Activated CD4-positive, alpha-beta T cell treated with anti-CD3 and anti-CD28 coated beads for 36 hours (primary cell): Measurements from ENCODE around the gene MED6. TPM values are rescaled to one million over a fixed set of nuclear protein-coding genes. Genes with fewer than 3 reads are reported as not detected.

Experiments
- ATAC-seq: fragments of 200-7000 bp; cut with Tn5 transposase; one replicate; pipeline ENCODE4 v1.10.0; 2021; ENCODE audit warnings: mild to moderate bottlenecking, moderate library complexity
- CTCF ChIA-PET: fragments of 350-600 bp; sonication (Branson Sonifier 250); formaldehyde crosslinking; loops from one replicate; lab custom pipeline; 2021; ENCODE audit warnings: antibody characterized with exemption; lab: Charles Lee
- POLR2A ChIA-PET: fragments of 350-600 bp; sonication (Branson Sonifier 250); formaldehyde crosslinking; loops from one replicate; lab custom pipeline; 2021; ENCODE audit warnings: antibody characterized with exemption, inconsistent platforms; lab: Charles Lee
- DNase-seq: peaks from one replicate; pipeline ENCODE4 v3.0.0-alpha.2; 2020
- H3K27ac Mint-ChIP-seq: one replicate; pipeline ENCODE4 v1.8.0; 2021; ENCODE audit warnings: mixed read lengths
- H3K27me3 Mint-ChIP-seq: one replicate; pipeline ENCODE4 v1.8.0; 2021; ENCODE audit warnings: mixed read lengths
- H3K36me3 Mint-ChIP-seq: one replicate; pipeline ENCODE4 v1.8.0; 2021; ENCODE audit warnings: low read depth, mixed read lengths
- H3K4me1 Mint-ChIP-seq: one replicate; pipeline ENCODE4 v1.8.0; 2021; ENCODE audit warnings: mixed read lengths
- H3K4me3 Mint-ChIP-seq: one replicate; pipeline ENCODE4 v1.8.0; 2021; ENCODE audit warnings: mild to moderate bottlenecking, moderate library complexity, mixed read lengths
- H3K9me3 Mint-ChIP-seq: one replicate; pipeline ENCODE4 v1.8.0; 2021; ENCODE audit warnings: low read depth, mixed read lengths
- intact Hi-C, 2 experiments: fragments of 100-400 bp; cut with DNase I in 1 of 2; cut with micrococcal nuclease in 1 of 2; formaldehyde crosslinking; loops; one replicate each; pipeline versions ENCODE4 v1.14.2 to v1.15.1; 2022 to 2024; cut with DNase I, micrococcal nuclease
- total RNA-seq, 2 experiments: library from RNA; stranded (reverse); gene quantifications; one replicate each; pipeline ENCODE4 v1.2.3, GENCODE V29; 2021

The MED6 gene
- total RNA-seq, 2 experiments from 2014 or later = 51.2 to 56.1 TPM

DNA sequence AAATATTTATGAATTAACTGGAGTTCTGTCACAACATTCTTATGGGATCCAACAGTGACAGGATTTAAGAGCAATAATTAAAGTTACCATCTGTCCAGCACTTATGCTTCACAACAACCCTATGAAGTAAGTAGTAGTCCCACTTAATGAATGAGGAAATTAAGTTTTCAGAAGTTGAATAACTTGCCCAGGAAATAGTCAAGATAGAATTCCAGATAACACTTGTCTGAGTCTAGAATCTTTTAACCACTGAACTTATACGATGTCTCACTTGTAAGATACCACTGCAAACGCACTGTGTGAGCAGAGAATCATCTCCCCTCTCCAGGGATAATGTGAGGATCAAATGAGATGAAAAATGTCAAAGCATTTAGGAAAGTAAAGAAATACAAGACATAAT is 38.0 kb upstream of the MED6 start:
- H3K27me3 Mint-ChIP-seq = no peaks in the 10 kb centered on the region
- peaks cover 10% of the 10 kb centered on the region for H3K9me3 Mint-ChIP-seq
- H3K27ac Mint-ChIP-seq = no peak overlapping the region
- DNase-seq (no peak), ATAC-seq (no peak)
- ChIA-PET CTCF (interaction anchor here (0.6 kb wide), 1 partner anchor 13 kb away, joined by 3 read pairs; no protein-coding TSS in a partner anchor), POLR2A (no interaction called here)
- H3K4me1 Mint-ChIP-seq = peaks cover 21% of the 10 kb centered on the region
- H3K4me3 Mint-ChIP-seq = no peak overlapping the region
- peaks cover 4% of the 10 kb centered on the region for H3K36me3 Mint-ChIP-seq
- intact Hi-C loops = no loop called here

DNA sequence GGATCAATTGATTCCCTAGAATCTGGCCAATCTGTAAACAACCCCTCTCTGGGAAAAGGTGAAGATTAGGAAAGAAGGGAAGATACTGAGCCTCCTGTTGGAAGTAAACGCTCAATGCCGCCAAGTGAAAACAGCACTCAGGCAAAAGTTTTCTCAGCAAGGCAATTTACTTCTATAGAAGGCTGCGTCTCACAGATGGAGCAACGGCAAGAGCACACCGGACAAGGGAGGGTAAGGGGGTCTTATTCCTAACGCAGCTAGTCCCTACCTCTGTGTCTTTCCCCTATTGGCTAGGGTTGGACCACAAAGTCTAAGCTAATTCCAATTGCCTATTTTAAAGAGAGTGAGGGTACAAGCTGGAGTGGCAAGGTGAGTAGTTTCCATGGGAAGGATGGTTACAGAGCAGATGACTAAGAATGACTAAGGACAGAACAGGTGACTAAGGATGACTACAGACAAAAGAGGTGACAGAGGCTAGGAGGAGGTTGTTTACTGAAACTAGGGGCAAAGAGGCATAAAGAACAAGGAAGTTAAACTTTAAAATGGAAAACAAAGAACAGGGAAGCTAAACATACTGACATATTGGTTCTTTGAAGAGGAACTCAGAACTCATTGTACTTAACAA is 35.6 kb upstream of the MED6 start:
- Mint-ChIP-seq H3K36me3 (peaks cover 4% of the 10 kb centered on the region), H3K27ac (peak overlapping the region; percentile 33), H3K4me3 (no peak overlapping the region)

GRCh38 chr14:70631948-70632347 is 31.5 kb upstream of the MED6 start:
- Mint-ChIP-seq H3K36me3 (peaks cover 11% of the 10 kb centered on the region), H3K4me3 (no peak overlapping the region), H3K27ac (no peak overlapping the region), H3K9me3 (peaks cover 15% of the 10 kb centered on the region), H3K27me3 (peaks cover 1% of the 10 kb centered on the region), H3K4me1 (peaks cover 7% of the 10 kb centered on the region)
- ChIA-PET POLR2A (no interaction called here), CTCF (interaction anchor here (0.6 to 0.9 kb wide), 3 partner anchors 11 to 35 kb away, joined by 3 to 4 read pairs (median 3); no protein-coding TSS in a partner anchor)
- DNase-seq = no peak
- intact Hi-C loops = no loop called here
- no peak for ATAC-seq

More for the DNA sequence above, 35.6 kb upstream of the MED6 start:
- CTCF ChIA-PET = interaction anchor here (0.7 to 1.2 kb wide), 3 partner anchors 46 to 374 kb away, joined by 3 to 4 read pairs (median 3); no protein-coding TSS in a partner anchor
- Mint-ChIP-seq H3K4me1 (peaks cover 20% of the 10 kb centered on the region), H3K9me3 (peaks cover 10% of the 10 kb centered on the region), H3K27me3 (peaks cover 1% of the 10 kb centered on the region)
- ATAC-seq = peak; percentile 78
- POLR2A ChIA-PET = interaction anchor here (0.8 kb wide), 1 partner anchor 28 kb away, joined by 3 read pairs; no protein-coding TSS in a partner anchor
- no peak for DNase-seq
- intact Hi-C loops = no loop called here

- DNase-seq = no peak
- ChIA-PET POLR2A (no interaction called here), CTCF (interaction anchor here (0.8 to 1.6 kb wide), 2 partner anchors 86 to 88 kb away, joined by 4 to 7 read pairs; no protein-coding TSS in a partner anchor)
- Mint-ChIP-seq H3K27ac (no peak overlapping the region), H3K9me3 (peaks cover 17% of the 10 kb centered on the region), H3K4me3 (no peak overlapping the region), H3K36me3 (peaks cover 10% of the 10 kb centered on the region), H3K4me1 (no peaks in the 10 kb centered on the region), H3K27me3 (no peaks in the 10 kb centered on the region)
- no peak for ATAC-seq
- intact Hi-C loops = no loop called here
These were observed 24.5 kb upstream of the MED6 start for GRCh38 chr14:70624972-70625371.

GRCh38 chr14:70622111-70622712 is 21.8 kb upstream of the MED6 start:
- ChIA-PET CTCF (interaction anchor here (0.7 to 2.1 kb wide), 11 partner anchors 11 to 196 kb away, joined by 3 to 13 read pairs (median 5); no protein-coding TSS in a partner anchor), POLR2A (no interaction called here)
- H3K4me3 Mint-ChIP-seq = no peak overlapping the region
- H3K36me3 Mint-ChIP-seq = peaks cover 4% of the 10 kb centered on the region
- no peak overlapping the region for H3K27ac Mint-ChIP-seq
- ATAC-seq = peak; percentile 80
- DNase-seq = peak; percentile 68
- intact Hi-C loops = loop anchor here (1.0 kb wide), 3 partner anchors 92 to 350 kb away; no protein-coding TSS in a partner anchor
- peaks cover 13% of the 10 kb centered on the region for H3K9me3 Mint-ChIP-seq
- H3K4me1 Mint-ChIP-seq = no peaks in the 10 kb centered on the region
- H3K27me3 Mint-ChIP-seq = no peaks in the 10 kb centered on the region

DNA sequence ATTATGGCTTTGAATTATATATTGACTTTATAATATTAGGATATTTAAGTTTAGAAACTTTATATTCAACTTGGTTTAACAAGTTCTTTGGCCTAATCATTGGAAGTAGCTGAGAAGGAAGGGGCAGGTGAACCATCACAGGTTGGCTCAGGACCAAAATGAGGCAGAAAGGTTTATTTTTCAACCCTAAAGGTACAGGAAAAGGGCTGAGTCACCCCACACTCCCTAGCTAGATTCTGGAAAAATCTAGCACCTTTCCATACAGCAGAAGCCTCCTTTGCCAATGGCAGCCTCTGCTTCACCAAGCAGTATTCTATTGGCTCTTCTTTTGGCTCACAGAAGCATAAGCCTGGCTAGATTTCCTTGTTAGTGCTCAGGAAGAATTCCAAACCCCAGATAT is 19.3 kb upstream of the MED6 start:
- H3K36me3 Mint-ChIP-seq = no peaks in the 10 kb centered on the region
- DNase-seq = no peak
- H3K9me3 Mint-ChIP-seq = no peaks in the 10 kb centered on the region
- no peak overlapping the region for H3K4me3 Mint-ChIP-seq
- H3K4me1 Mint-ChIP-seq = no peaks in the 10 kb centered on the region
- ATAC-seq = no peak
- no peak overlapping the region for H3K27ac Mint-ChIP-seq
- no peaks in the 10 kb centered on the region for H3K27me3 Mint-ChIP-seq
- CTCF ChIA-PET = interaction anchor here (0.6 to 1.4 kb wide), 4 partner anchors 29 to 344 kb away, joined by 3 read pairs; no protein-coding TSS in a partner anchor
- POLR2A ChIA-PET = interaction anchor here (0.7 to 1.0 kb wide), 2 partner anchors 96 to 149 kb away, joined by 5 to 6 read pairs; no protein-coding TSS in a partner anchor
- intact Hi-C loops = no loop called here

DNA sequence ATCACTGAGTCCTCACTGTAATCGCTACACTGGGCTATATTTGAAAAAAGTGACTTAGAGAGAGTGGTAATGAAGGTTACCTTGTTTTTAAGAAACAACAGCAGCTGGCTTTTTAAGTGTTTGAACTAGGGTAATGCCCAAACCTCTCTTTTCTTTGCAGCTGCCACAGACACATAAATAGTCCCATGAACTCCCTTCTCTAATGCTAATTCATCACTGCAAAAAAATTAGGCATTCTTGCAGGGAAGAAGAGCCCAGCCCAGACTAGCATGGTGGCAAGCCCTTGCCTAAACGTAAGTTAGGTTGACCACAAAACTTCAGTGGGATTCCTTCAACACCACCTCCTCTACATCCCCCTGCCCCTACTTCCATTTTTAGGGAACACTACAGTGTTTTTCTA is 17.9 kb upstream of the MED6 start:
- no peak overlapping the region for H3K4me3 Mint-ChIP-seq
- no peak for ATAC-seq
- intact Hi-C loops = no loop called here
- ChIA-PET CTCF (interaction anchor here (0.6 to 1.6 kb wide), 3 partner anchors 10 to 99 kb away, joined by 3 to 4 read pairs (median 3); no protein-coding TSS in a partner anchor), POLR2A (no interaction called here)
- DNase-seq = no peak
- no peaks in the 10 kb centered on the region for H3K27me3 Mint-ChIP-seq
- H3K9me3 Mint-ChIP-seq = no peaks in the 10 kb centered on the region
- H3K27ac Mint-ChIP-seq = no peak overlapping the region
- H3K36me3 Mint-ChIP-seq = no peaks in the 10 kb centered on the region
- no peaks in the 10 kb centered on the region for H3K4me1 Mint-ChIP-seq

DNA sequence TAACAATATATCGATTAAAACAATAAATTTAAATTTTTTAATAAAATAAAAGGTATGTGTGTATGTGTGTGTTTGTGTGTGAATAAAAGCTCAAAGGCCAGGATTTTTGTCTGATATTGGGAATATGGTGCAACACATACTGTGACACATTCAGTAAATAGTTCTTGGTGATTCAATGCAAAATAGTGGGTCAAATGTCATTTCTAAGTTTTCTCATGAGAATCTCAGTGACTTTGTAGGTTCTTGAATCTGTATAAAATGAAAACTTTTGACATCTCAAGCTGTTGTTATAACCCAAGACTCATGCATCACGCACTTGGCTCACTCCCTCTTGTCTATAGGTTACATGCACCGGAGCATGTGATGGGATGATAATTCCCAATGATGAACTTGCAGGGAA is 16.2 kb upstream of the MED6 start:
- ATAC-seq (no peak), DNase-seq (no peak)
- H3K36me3 Mint-ChIP-seq = no peaks in the 10 kb centered on the region
- H3K27me3 Mint-ChIP-seq = no peaks in the 10 kb centered on the region
- no peak overlapping the region for H3K27ac Mint-ChIP-seq
- CTCF ChIA-PET = interaction anchor here (1.2 to 1.6 kb wide), 2 partner anchors 97 to 201 kb away, joined by 3 to 5 read pairs; no protein-coding TSS in a partner anchor
- no peaks in the 10 kb centered on the region for H3K9me3 Mint-ChIP-seq
- POLR2A ChIA-PET = no interaction called here
- intact Hi-C loops = no loop called here
- no peaks in the 10 kb centered on the region for H3K4me1 Mint-ChIP-seq
- no peak overlapping the region for H3K4me3 Mint-ChIP-seq

- ChIA-PET POLR2A (no interaction called here), CTCF (interaction anchor here (1.5 to 1.7 kb wide), 2 partner anchors 12 to 102 kb away, joined by 4 to 6 read pairs; no protein-coding TSS in a partner anchor)
- no peaks in the 10 kb centered on the region for H3K9me3 Mint-ChIP-seq
- H3K27ac Mint-ChIP-seq = no peak overlapping the region
- DNase-seq (no peak), ATAC-seq (no peak)
- no peaks in the 10 kb centered on the region for H3K4me1 Mint-ChIP-seq
- H3K27me3 Mint-ChIP-seq = peaks cover 6% of the 10 kb centered on the region
- no peak overlapping the region for H3K4me3 Mint-ChIP-seq
- H3K36me3 Mint-ChIP-seq = no peaks in the 10 kb centered on the region
- intact Hi-C loops = no loop called here
These were observed 10.8 kb upstream of the MED6 start for GRCh38 chr14:70611216-70611615.

GRCh38 chr14:70602254-70602653 is 1.8 kb upstream of the MED6 start:
- H3K36me3 Mint-ChIP-seq = peaks cover 5% of the 10 kb centered on the region
- no peaks in the 10 kb centered on the region for H3K9me3 Mint-ChIP-seq
- CTCF ChIA-PET = interaction anchor here (0.6 to 1.5 kb wide), 3 partner anchors 21 to 111 kb away, joined by 3 to 4 read pairs (median 3); no protein-coding TSS in a partner anchor
- intact Hi-C loops = loop anchor here in 1 of 2 experiments (5.0 kb wide), 1 partner anchor 215 kb away; no protein-coding TSS in a partner anchor
- DNase-seq (no peak), ATAC-seq (no peak)
- no peak overlapping the region for H3K4me3 Mint-ChIP-seq
- POLR2A ChIA-PET = interaction anchor here (1.3 kb wide), 1 partner anchor 9 kb away, joined by 3 read pairs; no protein-coding TSS in a partner anchor
- H3K27ac Mint-ChIP-seq = no peak overlapping the region
- H3K27me3 Mint-ChIP-seq = peaks cover 13% of the 10 kb centered on the region
- H3K4me1 Mint-ChIP-seq = peaks cover 23% of the 10 kb centered on the region

DNA sequence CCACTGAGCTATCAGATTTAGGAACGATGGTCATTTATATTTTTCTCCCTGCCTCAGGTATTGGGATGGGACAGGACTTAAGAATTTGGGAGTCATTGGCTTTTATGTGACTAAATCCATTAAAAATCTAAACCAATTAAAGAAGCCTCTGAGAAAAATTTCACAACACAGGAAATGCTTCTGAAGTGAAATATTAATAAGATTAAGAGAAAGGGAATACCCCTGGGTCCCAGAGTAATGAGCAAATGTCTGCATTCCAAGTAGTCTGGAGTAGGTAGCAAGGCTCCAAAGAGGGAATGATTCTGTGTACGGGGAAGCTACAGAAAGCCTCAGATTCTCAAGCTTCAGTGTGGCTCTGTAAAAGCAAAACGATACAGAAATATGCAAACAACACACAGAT is 707 bp upstream of the MED6 start:
- CTCF ChIA-PET = interaction anchor here (0.6 to 1.7 kb wide), 6 partner anchors 8 to 387 kb away, joined by 3 to 7 read pairs (median 4); no protein-coding TSS in a partner anchor
- H3K4me3 Mint-ChIP-seq = peak overlapping the region; percentile 100
- H3K9me3 Mint-ChIP-seq = no peaks in the 10 kb centered on the region
- peak overlapping the region; percentile 84 for H3K27ac Mint-ChIP-seq
- ATAC-seq = no peak
- H3K27me3 Mint-ChIP-seq = peaks cover 7% of the 10 kb centered on the region
- no peak for DNase-seq
- peaks cover 6% of the 10 kb centered on the region for H3K36me3 Mint-ChIP-seq
- POLR2A ChIA-PET = no interaction called here
- intact Hi-C loops = loop anchor here (2.0 to 5.0 kb wide), 3 partner anchors 54 to 1202 kb away; partner anchors contain the start of genes ERH (in 1 of the 2) and SLC39A9 (in 1 of the 2)
- H3K4me1 Mint-ChIP-seq = peaks cover 23% of the 10 kb centered on the region
